GM21619 (cell line): Measurements from ENCODE around the gene HBS1L.

Experiments
- ATAC-seq: cut with Tn5 transposase; IDR thresholded peaks from one replicate; pipeline ENCODE4 v1.9.1; 2021; ENCODE audit not compliant: unreplicated experiment

Gene HBS1L

DNA sequence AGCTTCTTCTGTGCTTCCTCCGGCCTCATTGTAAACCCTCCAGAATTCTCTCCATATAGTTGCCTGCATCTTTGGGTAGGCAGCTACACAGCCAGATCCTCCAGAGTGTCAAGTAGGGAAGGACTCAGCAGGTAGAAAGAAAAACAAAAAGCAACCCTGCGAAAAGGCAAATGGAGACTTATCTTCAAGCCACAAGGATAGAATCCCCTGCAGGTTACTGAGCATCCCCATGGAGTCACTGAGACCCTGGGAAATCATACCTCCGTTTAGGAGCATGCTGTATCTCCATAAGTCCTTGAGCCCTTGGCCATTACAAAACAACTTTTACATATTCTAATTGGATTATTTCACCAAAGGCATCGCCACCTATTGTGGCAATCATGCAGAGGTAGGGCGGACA, 133.3 kb downstream of the HBS1L start:
- no peak for ATAC-seq

DNA sequence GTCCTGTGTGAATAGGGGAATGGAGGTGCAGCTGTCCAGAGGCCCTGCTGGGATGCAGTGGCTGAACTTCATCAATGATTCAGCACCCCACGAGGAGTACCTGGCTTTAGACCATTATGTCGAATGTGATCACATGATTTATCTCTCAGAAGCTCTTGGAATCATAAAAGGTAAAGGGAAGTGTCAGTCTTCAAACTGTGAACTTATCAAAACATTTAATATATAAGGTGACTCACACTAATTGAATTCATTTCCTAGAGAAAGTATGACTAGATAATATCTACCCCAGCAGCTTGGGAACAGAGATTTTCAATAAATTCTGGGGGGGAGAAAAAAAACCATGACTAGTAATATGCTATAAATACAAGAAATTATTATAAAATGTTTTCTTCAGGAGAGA, 134.2 kb downstream of the HBS1L start:
- no peak for ATAC-seq

DNA sequence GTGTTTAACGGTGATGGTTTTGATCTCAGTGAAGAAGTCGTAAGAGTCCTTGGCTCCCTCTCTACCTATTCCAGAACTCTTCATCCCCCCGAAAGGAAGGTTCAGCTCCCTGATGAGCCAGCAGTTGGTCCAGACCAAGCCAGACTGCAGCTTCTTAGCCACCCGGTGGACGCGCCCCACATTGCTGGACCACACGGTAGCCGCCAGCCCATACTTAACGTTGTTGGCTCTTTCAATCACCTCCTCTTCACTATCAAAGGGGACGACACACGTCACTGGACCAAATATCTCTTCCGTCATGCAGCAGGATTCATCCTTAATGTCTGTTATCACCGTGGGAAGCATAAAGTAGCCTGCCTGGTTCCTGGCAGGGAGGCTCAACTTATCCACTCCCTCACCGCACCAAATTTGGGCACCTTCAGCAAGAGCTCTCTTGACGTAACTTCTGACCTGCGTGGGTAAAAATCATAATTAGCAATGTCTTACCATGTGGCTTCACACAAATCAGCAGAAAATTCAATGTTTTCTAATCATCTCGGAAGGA, 136.1 kb downstream of the HBS1L start:
- no peak for ATAC-seq

DNA sequence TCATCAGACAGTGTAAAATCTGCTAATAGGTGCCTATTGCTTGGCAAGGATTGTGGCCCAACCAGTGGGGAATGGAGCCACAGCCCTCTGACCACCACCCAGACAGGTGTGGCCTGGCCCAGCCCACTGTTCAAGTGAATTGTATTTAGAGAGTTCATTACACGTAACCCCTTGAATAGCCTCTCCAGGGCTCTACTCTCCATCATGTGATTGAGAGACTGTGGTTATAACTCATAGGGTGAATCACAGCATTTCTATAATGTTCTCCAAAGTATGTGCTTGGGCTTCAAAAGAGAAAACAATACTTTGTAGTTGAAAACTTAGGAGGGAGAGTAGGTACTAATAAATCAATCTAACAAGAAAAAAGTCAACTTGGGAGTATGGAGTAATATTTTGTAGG, 143.1 kb downstream of the HBS1L start:
- ATAC-seq: no peak

DNA sequence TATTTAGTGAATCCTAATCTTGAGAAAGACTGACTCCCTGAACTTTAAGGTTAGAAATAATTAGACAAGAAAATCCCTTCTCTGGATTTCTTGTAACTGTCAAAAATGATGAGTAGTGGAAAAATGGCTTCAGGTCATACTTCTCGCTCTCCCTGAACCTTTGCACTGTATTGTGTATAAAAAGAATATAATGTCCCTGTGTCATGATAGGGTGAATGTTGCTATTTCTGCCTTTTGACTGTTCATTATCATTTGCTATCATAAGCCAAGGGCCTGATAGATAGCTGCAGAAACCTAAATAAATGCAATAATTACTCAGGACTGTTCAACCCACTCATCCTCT, 144.1 kb downstream of the HBS1L start:
- no peak for ATAC-seq
